GM19023 (cell line): Measurements from ENCODE around the gene SDHB.

Source experiments
- ATAC-seq: cut with Tn5 transposase; IDR thresholded peaks from one replicate; pipeline ENCODE4 v1.9.1; 2021; ENCODE audit warnings: mild to moderate bottlenecking, moderate library complexity; ENCODE audit not compliant: unreplicated experiment

Gene SDHB

GRCh38 chr1:16971341-16972188, 82.3 kb downstream of the SDHB start:
- no peak for ATAC-seq

- ATAC-seq, result no peak
Measured at GRCh38 chr1:16970132-16970910, 83.5 kb downstream of the SDHB start.

GRCh38 chr1:16969651-16970050, 84.2 kb downstream of the SDHB start:
- ATAC-seq, result no peak

- ATAC-seq, result no peak
Measured at GRCh38 chr1:16969057-16969611, 84.7 kb downstream of the SDHB start.
